ENCODE data around the gene GPBP1. TPM values are rescaled to one million over a fixed set of nuclear protein-coding genes. Genes with fewer than 3 reads are reported as not detected.
"Not testable (repeated sequence)": the region's sequence is repeated elsewhere in the genome, so short reads cannot be mapped to it uniquely, and the experiment has no call there.

GPBP1 gene
- 10 to 100 TPM; 50.5 to 58.4 TPM for total RNA-seq
- long read RNA-seq, full-length matches to known transcripts, result 33 of 79 reads
- long read RNA-seq, partial matches to known transcripts, result 16 of 79 reads
- long read RNA-seq, other reads (novel, unspliced or antisense), result 30 of 79 reads

GRCh38 chr5:57173319-57174127, at the start of gene GPBP1:
GPBP1 (plus strand) TSS chr5:57174059; CDS start chr5:57214131, 40,072 bp downstream.
- intact Hi-C loops (cut with DNase I), result no loop called here
- DNase-seq (peak; percentile 99), ATAC-seq (peak; percentile 93 to 94)

GRCh38 chr5:57128325-57128724, 45.5 kb upstream of the GPBP1 start:
- DNase-seq (no peak), ATAC-seq (no peak)
- intact Hi-C loops (cut with DNase I), result no loop called here

- ATAC-seq, result no peak
- DNase-seq, result no peak
- intact Hi-C loops (cut with DNase I), result no loop called here
Measured at GRCh38 chr5:57133574-57133973, 40.3 kb upstream of the GPBP1 start.

- intact Hi-C loops (cut with DNase I), result loop anchor here in 1 of 2 donors (5.0 kb wide), 1 partner anchor 235 kb away; no protein-coding TSS in a partner anchor
- DNase-seq, result no peak
- no peak for ATAC-seq
Measured at GRCh38 chr5:57137401-57137800, 36.5 kb upstream of the GPBP1 start.

GRCh38 chr5:57152316-57152715, 21.5 kb upstream of the GPBP1 start:
- DNase-seq, result no peak
- no peak for ATAC-seq
- intact Hi-C loops (cut with DNase I), result loop anchor here in 1 of 2 donors (10.0 kb wide), 1 partner anchor 178 kb away; no protein-coding TSS in a partner anchor

- no peak for DNase-seq
- no peak for ATAC-seq
- intact Hi-C loops (cut with DNase I), result loop anchor here in 1 of 2 donors (10.0 kb wide), 1 partner anchor 180 kb away; no protein-coding TSS in a partner anchor
Measured at GRCh38 chr5:57155033-57155432, 18.8 kb upstream of the GPBP1 start.

- intact Hi-C loops (cut with DNase I), result loop anchor here in 1 of 2 donors (10.0 kb wide), 1 partner anchor 182 kb away; no protein-coding TSS in a partner anchor
Measured at GRCh38 chr5:57157131-57157530, 16.7 kb upstream of the GPBP1 start.

GRCh38 chr5:57157666-57158065, 16.2 kb upstream of the GPBP1 start:
- intact Hi-C loops (cut with DNase I), result loop anchor here in 1 of 2 donors (10.0 kb wide), 1 partner anchor 183 kb away; no protein-coding TSS in a partner anchor
- DNase-seq, result no peak
- no peak for ATAC-seq

More at GRCh38 chr5:57157131-57157530, 16.7 kb upstream of the GPBP1 start:
- no peak for DNase-seq
- no peak for ATAC-seq

- ATAC-seq (no peak), DNase-seq (no peak)
- intact Hi-C loops (cut with DNase I), result no loop called here
Measured at GRCh38 chr5:57163553-57164006, 10.3 kb upstream of the GPBP1 start.

GRCh38 chr5:57164124-57164523, 9.7 kb upstream of the GPBP1 start:
- intact Hi-C loops (cut with DNase I), result no loop called here
- ATAC-seq (no peak), DNase-seq (no peak)

- ATAC-seq; intact Hi-C loops (cut with DNase I); DNase-seq: not testable (repeated sequence)
Measured at GRCh38 chr5:57165171-57165570, 8.7 kb upstream of the GPBP1 start.

GRCh38 chr5:57166276-57166675, 7.6 kb upstream of the GPBP1 start:
- intact Hi-C loops (cut with DNase I), result no loop called here
- DNase-seq, result no peak
- ATAC-seq, result no peak

GRCh38 chr5:57167201-57167600, 6.7 kb upstream of the GPBP1 start:
- DNase-seq (no peak), ATAC-seq (no peak)
- intact Hi-C loops (cut with DNase I), result no loop called here

- ATAC-seq; DNase-seq; intact Hi-C loops (cut with DNase I): not testable (repeated sequence)
Measured at GRCh38 chr5:57170116-57170515, 3.7 kb upstream of the GPBP1 start.

- DNase-seq, result no peak
- intact Hi-C loops (cut with DNase I), result no loop called here
- ATAC-seq, result no peak
Measured at GRCh38 chr5:57171816-57172465, 1.9 kb upstream of the GPBP1 start.

- no peak for ATAC-seq
- intact Hi-C loops (cut with DNase I), result no loop called here
Measured at GRCh38 chr5:57172466-57173318, 1.2 kb upstream of the GPBP1 start.

GRCh38 chr5:57174128-57174889, 450 bp downstream of the GPBP1 start:
- ATAC-seq (peak; percentile 5 to 11), DNase-seq (peak; percentile 38)
- intact Hi-C loops (cut with DNase I), result no loop called here

More at GRCh38 chr5:57172466-57173318, 1.2 kb upstream of the GPBP1 start:
- DNase-seq, result no peak

GRCh38 chr5:57174890-57175510, 1.1 kb downstream of the GPBP1 start:
- intact Hi-C loops (cut with DNase I), result loop anchor here in 1 of 2 donors (5.0 kb wide), 1 partner anchor 42 kb away; no protein-coding TSS in a partner anchor

More at GRCh38 chr5:57174890-57175510, 1.1 kb downstream of the GPBP1 start:
- ATAC-seq (no peak), DNase-seq (no peak)
